Adrenal gland (tissue), 5 donors: ENCODE results near the gene SYT2.

ENCODE experiments used
- POLR2A ChIP-seq, 2 donors: fragments of 450-650 bp; IDR thresholded peaks; one replicate each; pipeline ENCODE4 v1.6.1; 2017; ENCODE audit warnings: antibody characterized with exemption in 2 of 2, mild to moderate bottlenecking in 2 of 2, moderate library complexity in 1 of 2
- TF ChIP-seq, protein P1 (sequence below), 6 experiments: fragments of 450-650 bp in 4 of 6; fragments of 200-600 bp in 2 of 6; sonication (generic) in 1 of 6; IDR thresholded peaks; 1 replicate in 5 of 6; 2 replicates in 1 of 6; pipeline versions ENCODE4 v1.5.1 to v1.8.0; 2016 to 2021; ENCODE audit warnings: antibody characterized with exemption in 6 of 6, mild to moderate bottlenecking in 2 of 6, moderate library complexity in 1 of 6
- donor health status: DM: no; HTN: no; CAD: no.

DNA sequence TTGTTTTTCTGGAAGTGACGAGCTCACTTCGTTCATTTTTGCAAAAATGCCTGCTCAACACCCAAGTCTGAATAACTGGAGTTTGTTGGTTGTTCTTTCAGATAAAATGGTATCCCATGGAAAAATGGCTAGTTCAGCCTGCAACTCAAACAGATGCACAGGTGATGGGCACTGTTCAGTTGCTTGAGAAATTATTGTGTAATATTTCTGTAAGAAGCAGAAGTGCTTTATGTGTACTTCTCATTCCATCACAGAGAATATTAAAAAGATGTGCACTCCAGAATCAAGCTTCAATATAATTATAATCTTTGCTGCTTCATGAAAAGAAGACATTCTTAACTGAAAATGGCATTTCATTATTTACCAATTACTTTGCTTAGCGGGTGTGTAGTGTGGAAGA is 9.1 kb downstream of the SYT2 start:
- no peak for TF ChIP-seq POLR2A (IDR thresholded peaks at IDR 0.05)
- TF ChIP-seq, protein P1, sequence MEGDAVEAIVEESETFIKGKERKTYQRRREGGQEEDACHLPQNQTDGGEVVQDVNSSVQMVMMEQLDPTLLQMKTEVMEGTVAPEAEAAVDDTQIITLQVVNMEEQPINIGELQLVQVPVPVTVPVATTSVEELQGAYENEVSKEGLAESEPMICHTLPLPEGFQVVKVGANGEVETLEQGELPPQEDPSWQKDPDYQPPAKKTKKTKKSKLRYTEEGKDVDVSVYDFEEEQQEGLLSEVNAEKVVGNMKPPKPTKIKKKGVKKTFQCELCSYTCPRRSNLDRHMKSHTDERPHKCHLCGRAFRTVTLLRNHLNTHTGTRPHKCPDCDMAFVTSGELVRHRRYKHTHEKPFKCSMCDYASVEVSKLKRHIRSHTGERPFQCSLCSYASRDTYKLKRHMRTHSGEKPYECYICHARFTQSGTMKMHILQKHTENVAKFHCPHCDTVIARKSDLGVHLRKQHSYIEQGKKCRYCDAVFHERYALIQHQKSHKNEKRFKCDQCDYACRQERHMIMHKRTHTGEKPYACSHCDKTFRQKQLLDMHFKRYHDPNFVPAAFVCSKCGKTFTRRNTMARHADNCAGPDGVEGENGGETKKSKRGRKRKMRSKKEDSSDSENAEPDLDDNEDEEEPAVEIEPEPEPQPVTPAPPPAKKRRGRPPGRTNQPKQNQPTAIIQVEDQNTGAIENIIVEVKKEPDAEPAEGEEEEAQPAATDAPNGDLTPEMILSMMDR (IDR thresholded peaks at IDR 0.05) = no peak
